Activated CD4-positive, alpha-beta T cell treated with anti-CD3 and anti-CD28 coated beads for 1 hour (primary cell): ENCODE data around the gene IFNA5.
A peak's percentile ranks its signal among the peaks of the same experiment; 100 is the strongest.

Experiments
- DNase-seq: peaks from one replicate; pipeline ENCODE4 v3.0.0-alpha.2; 2020

The IFNA5 gene

GRCh38 chr9:21305213-21305612, at the start of gene IFNA5:
TSS of gene IFNA5 (minus strand) at chr9:21305313. CDS start at chr9:21305256, 57 bp downstream.
- DNase-seq: no peak

DNA sequence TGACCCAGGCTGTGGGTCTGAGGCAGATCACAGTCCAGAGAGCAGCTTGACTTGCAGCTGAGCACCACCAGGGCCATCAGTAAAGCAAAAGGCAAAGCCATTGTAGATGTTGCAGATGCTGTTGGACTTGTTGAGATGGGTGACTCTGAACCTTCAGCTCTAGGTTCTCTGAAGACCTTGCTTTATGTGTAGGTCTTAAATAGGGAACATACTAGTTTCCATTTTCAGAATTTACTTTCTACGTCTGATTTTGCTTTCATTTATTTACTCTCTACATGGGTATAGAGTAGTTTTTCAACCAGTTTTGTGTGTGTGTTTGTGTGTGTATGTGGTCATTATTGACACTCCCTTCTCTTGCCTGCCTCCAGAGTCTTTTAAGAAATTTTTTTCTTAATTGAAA, 45.7 kb upstream of the IFNA5 start, which contains the start of gene IFNA6:
IFNA6 (minus strand) TSS at position 101 of the 400 bp plus-strand sequence; CDS start at position 101, 0 bp downstream.
- no peak for DNase-seq

- DNase-seq: no peak
Measured at GRCh38 chr9:21348430-21348970, 43.4 kb upstream of the IFNA5 start.

- no peak for DNase-seq
Measured at GRCh38 chr9:21340735-21341134, 35.6 kb upstream of the IFNA5 start.

GRCh38 chr9:21336457-21336856, 31.3 kb upstream of the IFNA5 start:
- DNase-seq: no peak

- peak; percentile 75 for DNase-seq
Measured at GRCh38 chr9:21334701-21335632, 29.9 kb upstream of the IFNA5 start, which contains the start of gene KLHL9. TSS of gene KLHL9 (minus strand) at chr9:21335404. CDS start at chr9:21334859, 545 bp downstream.

GRCh38 chr9:21333226-21333625, 28.1 kb upstream of the IFNA5 start:
- no peak for DNase-seq

GRCh38 chr9:21331676-21332402, 26.7 kb upstream of the IFNA5 start:
- no peak for DNase-seq

DNA sequence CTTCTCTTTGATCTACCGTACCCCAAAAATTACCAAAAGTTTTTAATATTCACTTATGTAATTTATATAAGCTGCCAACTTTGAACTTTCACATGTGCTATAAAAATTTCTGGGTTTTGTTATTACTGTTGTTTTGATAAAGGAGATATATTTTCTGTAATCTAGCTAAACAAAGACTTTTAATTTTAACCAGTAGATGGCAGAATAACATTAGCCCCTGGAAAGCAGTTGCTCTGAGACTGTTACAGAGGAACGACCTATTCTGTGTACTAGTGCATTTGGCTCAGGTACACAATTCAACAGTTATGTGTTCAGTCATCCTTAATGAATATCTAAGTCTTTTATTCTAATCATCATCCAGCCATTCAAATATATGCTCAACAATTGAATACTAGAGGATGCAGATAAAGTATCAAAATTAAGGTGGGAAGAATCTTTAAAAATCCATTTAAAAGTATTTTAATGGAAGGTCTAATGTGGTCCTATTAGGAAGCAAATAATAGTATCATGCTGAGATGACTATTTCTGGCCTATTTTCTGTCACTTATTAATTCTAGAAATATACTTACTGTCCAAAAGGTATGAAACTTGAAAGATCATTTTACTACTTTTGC, 21.5 kb upstream of the IFNA5 start:
- no peak for DNase-seq

DNA sequence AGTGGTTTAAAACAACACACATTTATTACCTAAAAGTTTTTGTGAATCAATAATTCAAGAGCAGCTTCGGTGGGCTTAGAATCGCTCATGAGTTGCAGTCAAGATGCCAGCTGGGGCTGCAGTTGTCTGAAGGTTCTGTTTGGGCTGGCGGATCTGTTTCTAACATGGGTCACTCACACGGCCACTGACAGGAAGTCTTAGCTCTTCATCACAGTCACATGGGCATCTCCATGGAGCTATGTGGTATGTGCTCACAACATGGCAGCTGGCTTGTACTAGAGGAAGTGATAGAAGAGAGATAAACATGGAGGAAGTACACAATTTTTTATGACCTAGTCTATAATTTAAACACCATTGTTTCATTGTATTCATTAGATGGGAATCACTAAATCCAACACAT, 18.9 kb upstream of the IFNA5 start:
- DNase-seq: no peak

GRCh38 chr9:21322911-21323461, 17.9 kb upstream of the IFNA5 start:
- no peak for DNase-seq

GRCh38 chr9:21320465-21320864, 15.4 kb upstream of the IFNA5 start:
- DNase-seq: no peak

- DNase-seq: no peak
Measured at GRCh38 chr9:21317956-21318923, 13.1 kb upstream of the IFNA5 start.

- no peak for DNase-seq
Measured at GRCh38 chr9:21316860-21317259, 11.7 kb upstream of the IFNA5 start.

- DNase-seq: no peak
Measured at GRCh38 chr9:21316032-21316842, 11.1 kb upstream of the IFNA5 start.

GRCh38 chr9:21314152-21314551, 9.0 kb upstream of the IFNA5 start:
- DNase-seq: no peak

GRCh38 chr9:21311889-21312288, 6.8 kb upstream of the IFNA5 start:
- no peak for DNase-seq

DNA sequence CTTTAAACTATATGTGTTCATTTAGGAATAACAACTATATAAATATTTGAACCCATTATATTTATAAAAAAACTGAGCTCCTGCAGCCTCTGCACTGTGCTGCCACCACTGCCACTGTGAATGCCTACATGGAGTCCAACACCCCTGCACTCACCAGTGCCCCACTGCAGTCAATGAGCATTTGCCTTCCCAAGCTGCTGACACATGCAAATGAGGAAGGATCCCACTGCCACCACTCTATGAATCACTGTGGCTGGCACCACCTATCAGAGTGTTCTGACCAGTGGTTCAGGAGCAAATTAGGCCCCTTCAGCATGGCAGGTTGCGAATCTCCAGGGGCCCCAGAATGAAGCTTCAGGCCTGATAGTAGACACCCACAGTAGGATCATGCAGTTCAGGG, 9.1 kb downstream of the IFNA5 start:
- no peak for DNase-seq

DNA sequence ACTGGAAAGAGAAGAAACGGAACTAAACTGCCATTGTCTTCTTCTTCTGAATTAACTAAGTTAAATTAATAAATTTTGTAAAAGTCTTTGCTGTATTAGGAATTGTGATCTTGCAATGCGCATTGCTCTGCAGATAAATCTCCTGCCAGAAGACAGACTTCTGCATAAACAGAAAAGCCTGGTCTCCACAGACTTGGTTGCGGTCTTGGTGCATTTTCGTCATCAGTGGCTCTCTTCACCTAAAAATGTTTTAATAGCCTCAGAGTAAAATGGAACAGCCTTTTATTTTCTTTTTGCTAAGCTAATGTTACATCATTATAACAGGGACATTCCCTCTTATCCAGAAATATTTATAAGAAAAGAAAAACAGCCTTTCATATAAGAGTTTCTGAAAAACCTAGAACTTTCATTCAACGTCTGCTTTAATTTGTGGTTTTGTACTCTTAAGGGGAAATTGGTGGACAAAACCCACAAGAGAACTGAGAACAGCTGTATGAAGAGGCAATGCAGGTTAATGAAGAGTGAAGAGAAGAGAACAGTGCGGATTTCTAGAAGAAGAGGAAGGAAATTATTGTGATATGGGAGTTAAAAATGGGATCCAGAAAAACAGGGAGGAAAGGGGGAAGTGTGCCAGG, 10.1 kb downstream of the IFNA5 start:
- DNase-seq: no peak

DNA sequence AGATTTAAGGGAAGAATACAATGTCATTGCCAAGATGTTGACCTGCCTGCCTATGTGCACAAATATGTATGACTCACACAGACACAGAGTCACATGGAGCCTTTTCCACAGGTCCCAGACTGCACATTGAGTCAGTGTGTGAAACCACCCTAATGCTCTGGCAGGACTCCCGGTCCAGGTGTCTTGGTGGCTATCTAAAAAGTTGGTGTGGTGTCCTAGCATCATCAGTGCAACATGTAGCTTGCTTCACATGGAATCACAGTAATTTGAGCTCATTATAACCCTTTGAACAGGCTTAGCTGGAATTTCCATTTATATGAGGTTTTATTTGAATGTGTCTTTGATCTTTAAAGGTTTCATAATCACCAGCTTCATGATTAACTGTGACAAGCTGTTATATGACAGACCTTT, 10.7 kb downstream of the IFNA5 start:
- DNase-seq: no peak
